Activated CD8-positive, alpha-beta T cell treated with anti-CD3 and anti-CD28 coated beads for 36 hours (primary cell): ENCODE results near the gene CFI. TPM values are rescaled to one million over a fixed set of nuclear protein-coding genes. Genes with fewer than 3 reads are reported as not detected.

Experiments used
- ATAC-seq: fragments of 200-7000 bp; cut with Tn5 transposase; one replicate; pipeline ENCODE4 v1.10.0; 2021; ENCODE audit warnings: mild to moderate bottlenecking, moderate library complexity
- CTCF ChIA-PET: fragments of 350-600 bp; sonication (Branson Sonifier 250); formaldehyde crosslinking; loops from one replicate; lab custom pipeline; 2021; ENCODE audit warnings: antibody characterized with exemption; lab: Charles Lee
- POLR2A ChIA-PET: fragments of 350-600 bp; sonication (Branson Sonifier 250); formaldehyde crosslinking; loops from one replicate; lab custom pipeline; 2021; ENCODE audit warnings: antibody characterized with exemption; lab: Charles Lee
- DNase-seq: peaks from one replicate; pipeline ENCODE4 v3.0.0-alpha.2; 2020
- H3K27ac Mint-ChIP-seq: one replicate; pipeline ENCODE4 v1.8.0; 2021; ENCODE audit warnings: mild to moderate bottlenecking, mixed read lengths
- H3K27me3 Mint-ChIP-seq: one replicate; pipeline ENCODE4 v1.8.0; 2021; ENCODE audit warnings: mixed read lengths
- H3K36me3 Mint-ChIP-seq: one replicate; pipeline ENCODE4 v1.8.0; 2021; ENCODE audit warnings: low read depth, mixed read lengths
- H3K4me1 Mint-ChIP-seq: one replicate; pipeline ENCODE4 v1.8.0; 2021; ENCODE audit warnings: low read depth, mixed read lengths
- H3K4me3 Mint-ChIP-seq: one replicate; pipeline ENCODE4 v1.8.0; 2021; ENCODE audit warnings: mild to moderate bottlenecking, moderate library complexity, mixed read lengths
- H3K9me3 Mint-ChIP-seq: one replicate; pipeline ENCODE4 v1.8.0; 2021; ENCODE audit warnings: mixed read lengths
- CTCF ChIP-seq: fragments of 200-600 bp; IDR thresholded peaks from one replicate; pipeline ENCODE4 v1.8.0; 2022; ENCODE audit warnings: antibody characterized with exemption, mild to moderate bottlenecking
- intact Hi-C: fragments of 100-400 bp; cut with micrococcal nuclease; formaldehyde crosslinking; loops from one replicate; pipeline ENCODE4 v1.10.0; 2022
- total RNA-seq, 2 experiments: library from RNA; stranded (reverse); gene quantifications; one replicate each; pipeline ENCODE4 v1.2.3, GENCODE V29; 2021

The CFI gene
- total RNA-seq, 2 experiments from 2014 or later, result not detected

GRCh38 chr4:109722357-109722756 is 79.4 kb downstream of the CFI start:
- TF ChIP-seq CTCF, result no peak
- POLR2A ChIA-PET, result no interaction called here
- H3K27me3 Mint-ChIP-seq, result no peaks in the 10 kb centered on the region
- no peaks in the 10 kb centered on the region for H3K9me3 Mint-ChIP-seq
- H3K4me1 Mint-ChIP-seq, result peaks cover 13% of the 10 kb centered on the region
- H3K36me3 Mint-ChIP-seq, result peaks cover 31% of the 10 kb centered on the region
- CTCF ChIA-PET, result no interaction called here
- intact Hi-C loops, result no loop called here
- ATAC-seq (no peak), DNase-seq (no peak)
- H3K4me3 Mint-ChIP-seq, result no peak overlapping the region
- H3K27ac Mint-ChIP-seq, result no peak overlapping the region

GRCh38 chr4:109721033-109721432 is 80.8 kb downstream of the CFI start:
- no peaks in the 10 kb centered on the region for H3K27me3 Mint-ChIP-seq
- H3K27ac Mint-ChIP-seq, result no peak overlapping the region
- H3K36me3 Mint-ChIP-seq, result peaks cover 34% of the 10 kb centered on the region
- CTCF ChIA-PET, result no interaction called here
- TF ChIP-seq CTCF, result no peak
- intact Hi-C loops, result no loop called here
- H3K4me3 Mint-ChIP-seq, result no peak overlapping the region
- POLR2A ChIA-PET, result no interaction called here
- DNase-seq (no peak), ATAC-seq (no peak)
- H3K4me1 Mint-ChIP-seq, result peaks cover 13% of the 10 kb centered on the region
- no peaks in the 10 kb centered on the region for H3K9me3 Mint-ChIP-seq

- no peak for TF ChIP-seq CTCF
- Mint-ChIP-seq H3K4me3 (no peak overlapping the region), H3K27me3 (no peaks in the 10 kb centered on the region), H3K36me3 (peaks cover 31% of the 10 kb centered on the region), H3K4me1 (peaks cover 12% of the 10 kb centered on the region), H3K27ac (no peak overlapping the region), H3K9me3 (no peaks in the 10 kb centered on the region)
- intact Hi-C loops, result no loop called here
- CTCF ChIA-PET, result no interaction called here
- POLR2A ChIA-PET, result no interaction called here
- ATAC-seq, result no peak
- DNase-seq, result no peak
Observed at GRCh38 chr4:109719604-109720003, 82.2 kb downstream of the CFI start.

- intact Hi-C loops, result no loop called here
- Mint-ChIP-seq H3K27me3 (no peaks in the 10 kb centered on the region), H3K9me3 (no peaks in the 10 kb centered on the region), H3K36me3 (peaks cover 29% of the 10 kb centered on the region), H3K4me1 (peaks cover 12% of the 10 kb centered on the region), H3K4me3 (no peak overlapping the region), H3K27ac (no peak overlapping the region)
- DNase-seq, result no peak
- no peak for ATAC-seq
- no peak for TF ChIP-seq CTCF
- ChIA-PET POLR2A (interaction anchor here (1.5 kb wide), 1 partner anchor 11 kb away, joined by 3 read pairs; the partner anchor contains the start of gene PLA2G12A), CTCF (no interaction called here)
Observed at GRCh38 chr4:109718759-109719158, 83.0 kb downstream of the CFI start.

- H3K27me3 Mint-ChIP-seq, result no peaks in the 10 kb centered on the region
- H3K4me3 Mint-ChIP-seq, result no peak overlapping the region
- no peak overlapping the region for H3K27ac Mint-ChIP-seq
- ChIA-PET POLR2A (interaction anchor here (1.0 kb wide), 1 partner anchor 9 kb away, joined by 3 read pairs; no protein-coding TSS in a partner anchor), CTCF (interaction anchor here (1.9 kb wide), 1 partner anchor 9 kb away, joined by 7 read pairs; the partner anchor contains the start of gene CASP6)
- peaks cover 5% of the 10 kb centered on the region for H3K4me1 Mint-ChIP-seq
- intact Hi-C loops, result no loop called here
- no peak for DNase-seq
- no peaks in the 10 kb centered on the region for H3K9me3 Mint-ChIP-seq
- H3K36me3 Mint-ChIP-seq, result peaks cover 15% of the 10 kb centered on the region
- TF ChIP-seq CTCF, result no peak
- no peak for ATAC-seq
Observed at GRCh38 chr4:109713500-109713899, 88.3 kb downstream of the CFI start.
